GM13977 (cell line): ENCODE data around the gene GOLGA8S.
"Not testable (repeated sequence)": the region's sequence is repeated elsewhere in the genome, so short reads cannot be mapped to it uniquely, and the experiment has no call there.

Source experiments
- DNase-seq: peaks from one replicate; pipeline ENCODE4 v3.0.0; 2012; ENCODE audit warnings: low spot score
- in situ Hi-C: fragments of 300-500 bp; cut with MboI; formaldehyde crosslinking; loops from one replicate; pipeline ENCODE4 v1.12.0; 2022; ENCODE audit warnings: low sequenced_read_pairs, low pct_unique_long_range_greater_than_20kb, mixed read lengths, inconsistent platforms; ENCODE audit not compliant: unreplicated experiment
- TF ChIP-seq, protein P1 (sequence below): IDR thresholded peaks from 2 replicates; pipeline ENCODE4 v1.5.1; 2012; ENCODE audit warnings: mild to moderate bottlenecking, control low read depth; ENCODE audit not compliant: insufficient read depth; ENCODE audit errors: extremely low read depth, missing control alignments

Gene GOLGA8S

GRCh38 chr15:23384371-23384770 is 29.8 kb downstream of the GOLGA8S start:
- TF ChIP-seq, protein P1, sequence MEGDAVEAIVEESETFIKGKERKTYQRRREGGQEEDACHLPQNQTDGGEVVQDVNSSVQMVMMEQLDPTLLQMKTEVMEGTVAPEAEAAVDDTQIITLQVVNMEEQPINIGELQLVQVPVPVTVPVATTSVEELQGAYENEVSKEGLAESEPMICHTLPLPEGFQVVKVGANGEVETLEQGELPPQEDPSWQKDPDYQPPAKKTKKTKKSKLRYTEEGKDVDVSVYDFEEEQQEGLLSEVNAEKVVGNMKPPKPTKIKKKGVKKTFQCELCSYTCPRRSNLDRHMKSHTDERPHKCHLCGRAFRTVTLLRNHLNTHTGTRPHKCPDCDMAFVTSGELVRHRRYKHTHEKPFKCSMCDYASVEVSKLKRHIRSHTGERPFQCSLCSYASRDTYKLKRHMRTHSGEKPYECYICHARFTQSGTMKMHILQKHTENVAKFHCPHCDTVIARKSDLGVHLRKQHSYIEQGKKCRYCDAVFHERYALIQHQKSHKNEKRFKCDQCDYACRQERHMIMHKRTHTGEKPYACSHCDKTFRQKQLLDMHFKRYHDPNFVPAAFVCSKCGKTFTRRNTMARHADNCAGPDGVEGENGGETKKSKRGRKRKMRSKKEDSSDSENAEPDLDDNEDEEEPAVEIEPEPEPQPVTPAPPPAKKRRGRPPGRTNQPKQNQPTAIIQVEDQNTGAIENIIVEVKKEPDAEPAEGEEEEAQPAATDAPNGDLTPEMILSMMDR: no peak
- no peak for DNase-seq
- in situ Hi-C loops: no loop called here

DNA sequence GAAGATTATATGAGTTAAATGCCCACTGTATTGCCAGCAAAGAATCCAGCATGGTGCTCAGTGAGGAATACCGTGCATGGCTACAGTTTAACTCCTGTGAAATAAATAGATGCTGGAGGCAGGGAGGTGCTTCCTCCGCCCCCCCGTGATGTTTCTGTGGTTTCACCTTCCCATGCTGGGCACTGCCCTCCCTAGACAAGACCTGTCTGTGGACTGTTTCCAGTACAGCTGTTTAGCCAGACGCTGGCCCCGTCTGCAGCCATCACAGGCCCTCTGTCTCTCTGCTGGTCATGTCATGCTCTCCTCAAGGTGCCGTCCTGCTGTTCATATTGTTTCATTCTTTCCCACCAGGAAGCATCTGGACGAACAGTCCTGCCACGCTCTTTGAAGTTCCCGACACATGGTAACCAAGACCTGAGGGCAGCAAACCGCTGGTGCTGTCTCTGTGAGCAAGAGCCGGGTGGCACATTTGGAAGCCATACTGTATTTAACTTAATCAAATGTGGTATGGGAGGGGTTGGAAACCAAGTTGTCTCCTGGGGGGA is 31.4 kb downstream of the GOLGA8S start:
- TF ChIP-seq, protein P1: no peak
- in situ Hi-C loops: no loop called here
- DNase-seq: no peak

- in situ Hi-C loops: no loop called here
- TF ChIP-seq, protein P1: no peak
- DNase-seq: no peak
Observed at GRCh38 chr15:23387621-23388190, 33.2 kb downstream of the GOLGA8S start.

- DNase-seq: no peak
- TF ChIP-seq, protein P1: no peak
- in situ Hi-C loops: no loop called here
Observed at GRCh38 chr15:23395030-23395692, 40.6 kb downstream of the GOLGA8S start.

GRCh38 chr15:23395832-23396231 is 41.3 kb downstream of the GOLGA8S start:
- in situ Hi-C loops: no loop called here
- TF ChIP-seq, protein P1: no peak
- no peak for DNase-seq

- no peak for DNase-seq
- in situ Hi-C loops: no loop called here
- TF ChIP-seq, protein P1: no peak
Observed at GRCh38 chr15:23397779-23398178, 43.2 kb downstream of the GOLGA8S start.

GRCh38 chr15:23398357-23398756 is 43.8 kb downstream of the GOLGA8S start:
- DNase-seq, in situ Hi-C loops: not testable (repeated sequence)

DNA sequence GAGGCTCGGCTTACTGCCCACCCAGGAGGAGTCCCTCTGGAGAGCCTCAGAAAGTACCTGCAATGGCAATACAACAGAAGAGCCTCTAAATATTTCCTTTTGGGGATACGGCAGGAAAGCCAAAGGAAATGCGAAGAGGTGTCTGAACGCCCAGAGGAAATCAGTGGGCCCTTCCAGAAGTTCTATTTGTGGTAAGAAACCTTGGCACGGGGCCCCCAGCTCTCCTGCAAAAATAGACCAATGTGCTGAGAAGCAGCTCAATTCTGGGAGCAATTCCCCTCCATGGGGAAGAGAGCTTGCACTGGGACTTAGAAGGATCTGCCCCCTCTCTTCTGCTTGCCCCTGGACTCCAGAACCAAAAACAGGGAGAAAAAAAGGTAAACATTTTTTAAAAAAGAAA is 44.7 kb downstream of the GOLGA8S start:
- DNase-seq, in situ Hi-C loops: not testable (repeated sequence)
